Astrocyte (in vitro differentiated cells and primary cell): ENCODE data around the gene PINLYP.

Experiments
- EZH2 ChIP-seq: IDR thresholded peaks from 2 replicates; pipeline ENCODE4 v1.6.1; 2012; ENCODE audit warnings: mild to moderate bottlenecking, low read length, inconsistent platforms; ENCODE audit not compliant: insufficient read depth
- TF ChIP-seq, protein P1 (sequence below): IDR thresholded peaks from 2 replicates; pipeline ENCODE4 v1.5.1; 2011; ENCODE audit warnings: low read depth, mild to moderate bottlenecking, inconsistent platforms, low read length, moderate library complexity; ENCODE audit not compliant: insufficient read depth

GRCh38 chr19:43591904-43592772, 16.5 kb downstream of the PINLYP start:
- TF ChIP-seq, protein P1, sequence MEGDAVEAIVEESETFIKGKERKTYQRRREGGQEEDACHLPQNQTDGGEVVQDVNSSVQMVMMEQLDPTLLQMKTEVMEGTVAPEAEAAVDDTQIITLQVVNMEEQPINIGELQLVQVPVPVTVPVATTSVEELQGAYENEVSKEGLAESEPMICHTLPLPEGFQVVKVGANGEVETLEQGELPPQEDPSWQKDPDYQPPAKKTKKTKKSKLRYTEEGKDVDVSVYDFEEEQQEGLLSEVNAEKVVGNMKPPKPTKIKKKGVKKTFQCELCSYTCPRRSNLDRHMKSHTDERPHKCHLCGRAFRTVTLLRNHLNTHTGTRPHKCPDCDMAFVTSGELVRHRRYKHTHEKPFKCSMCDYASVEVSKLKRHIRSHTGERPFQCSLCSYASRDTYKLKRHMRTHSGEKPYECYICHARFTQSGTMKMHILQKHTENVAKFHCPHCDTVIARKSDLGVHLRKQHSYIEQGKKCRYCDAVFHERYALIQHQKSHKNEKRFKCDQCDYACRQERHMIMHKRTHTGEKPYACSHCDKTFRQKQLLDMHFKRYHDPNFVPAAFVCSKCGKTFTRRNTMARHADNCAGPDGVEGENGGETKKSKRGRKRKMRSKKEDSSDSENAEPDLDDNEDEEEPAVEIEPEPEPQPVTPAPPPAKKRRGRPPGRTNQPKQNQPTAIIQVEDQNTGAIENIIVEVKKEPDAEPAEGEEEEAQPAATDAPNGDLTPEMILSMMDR, result no peak
- no peak for TF ChIP-seq EZH2
